ENCODE results near the gene JAG1. TPM values are rescaled to one million over a fixed set of nuclear protein-coding genes. Genes with fewer than 3 reads are reported as not detected.

JAG1 gene
- polyA plus RNA-seq, 1 donor (not counting 4 experiments of a cell fraction or from before 2014, with no cell fraction given): 84.2 TPM

GRCh38 chr20:10595266-10595665, 78.5 kb downstream of the JAG1 start:
- Histone ChIP-seq H3K27ac (ENCODE audit: control insufficient read depth, insufficient read depth, low read length) (peak overlapping the region; percentile 96), H3K9ac (ENCODE audit: control insufficient read depth, extremely low read depth, insufficient read depth, low read length) (no peak overlapping the region), H3K4me1 (ENCODE audit: control insufficient read depth, extremely low read depth, insufficient read depth, low read length) (peaks cover 78% of the 10 kb centered on the region), H3K79me2 (ENCODE audit: control insufficient read depth, insufficient read depth, low read length) (no peaks in the 10 kb centered on the region), H3K4me3 (ENCODE audit: control insufficient read depth in 2 of 3, extremely low read depth in 1 of 3, insufficient read depth in 2 of 3, low read depth in 1 of 3, low read length in 3 of 3) (no peak overlapping the region), H3K4me2 (ENCODE audit: control insufficient read depth, extremely low read depth, insufficient read depth, low read depth, low read length) (no peak overlapping the region), H2AFZ (ENCODE audit: control insufficient read depth, low read length) (no peak overlapping the region), H3K27me3 (ENCODE audit: control insufficient read depth, extremely low read depth, insufficient read depth, low read length) (no peaks in the 10 kb centered on the region), H3K9me1 (ENCODE audit: control insufficient read depth, extremely low read depth, insufficient read depth, low read length) (no peaks in the 10 kb centered on the region), H4K20me1 (ENCODE audit: control insufficient read depth, extremely low read depth, insufficient read depth, low read length) (no peaks in the 10 kb centered on the region), H3K36me3 (ENCODE audit: control insufficient read depth in 2 of 2, extremely low read depth in 1 of 2, insufficient read depth in 2 of 2, low read length in 2 of 2) (no peaks in the 10 kb centered on the region), H3K9me3 (ENCODE audit: control insufficient read depth, low read depth, low read length) (no peaks in the 10 kb centered on the region)
- no peak for DNase-seq (ENCODE audit: low read depth, low spot score)
- TF ChIP-seq EZH2 (IDR thresholded peaks at IDR 0.05; ENCODE audit: low read length) (no peak), CTCF (optimal IDR thresholded peaks at IDR 0.05 in 1 of 3, IDR thresholded peaks at IDR 0.05 in 1 of 3, conservative IDR thresholded peaks at IDR 0.05 in 1 of 3; ENCODE audit: extremely low read depth in 1 of 3, insufficient read depth in 2 of 3, low read length in 3 of 3) (no peak)
- dilution Hi-C loops (cut with MboI; ENCODE audit: extremely low pct_ligation_motif_present, low sequenced_read_pairs): no loop called here
- no peak for FAIRE-seq

- peak overlapping the region in 1 of 3 experiments; percentile 11 for H3K4me3 ChIP-seq (ENCODE audit: control insufficient read depth in 2 of 3, extremely low read depth in 1 of 3, insufficient read depth in 2 of 3, low read depth in 1 of 3, low read length in 3 of 3)
- H3K9ac ChIP-seq (ENCODE audit: control insufficient read depth, extremely low read depth, insufficient read depth, low read length): peak overlapping the region; percentile 44
- no peaks in the 10 kb centered on the region for H3K9me1 ChIP-seq (ENCODE audit: control insufficient read depth, extremely low read depth, insufficient read depth, low read length)
- no peaks in the 10 kb centered on the region for H4K20me1 ChIP-seq (ENCODE audit: control insufficient read depth, extremely low read depth, insufficient read depth, low read length)
- peaks cover 77% of the 10 kb centered on the region for H3K4me1 ChIP-seq (ENCODE audit: control insufficient read depth, extremely low read depth, insufficient read depth, low read length)
- H3K79me2 ChIP-seq (ENCODE audit: control insufficient read depth, insufficient read depth, low read length): no peaks in the 10 kb centered on the region
- peak overlapping the region; percentile 58 for H3K4me2 ChIP-seq (ENCODE audit: control insufficient read depth, extremely low read depth, insufficient read depth, low read depth, low read length)
- DNase-seq (ENCODE audit: low read depth, low spot score): peak; percentile 76
- dilution Hi-C loops (cut with MboI; ENCODE audit: extremely low pct_ligation_motif_present, low sequenced_read_pairs): no loop called here
- H3K27me3 ChIP-seq (ENCODE audit: control insufficient read depth, extremely low read depth, insufficient read depth, low read length): no peaks in the 10 kb centered on the region
- FAIRE-seq: peak; percentile 97
- no peak overlapping the region for H2AFZ ChIP-seq (ENCODE audit: control insufficient read depth, low read length)
- peak overlapping the region; percentile 96 for H3K27ac ChIP-seq (ENCODE audit: control insufficient read depth, insufficient read depth, low read length)
- TF ChIP-seq CTCF (optimal IDR thresholded peaks at IDR 0.05 in 1 of 3, IDR thresholded peaks at IDR 0.05 in 1 of 3, conservative IDR thresholded peaks at IDR 0.05 in 1 of 3; ENCODE audit: extremely low read depth in 1 of 3, insufficient read depth in 2 of 3, low read length in 3 of 3) (no peak), EZH2 (IDR thresholded peaks at IDR 0.05; ENCODE audit: low read length) (no peak)
- H3K9me3 ChIP-seq (ENCODE audit: control insufficient read depth, low read depth, low read length): no peaks in the 10 kb centered on the region
- H3K36me3 ChIP-seq (ENCODE audit: control insufficient read depth in 2 of 2, extremely low read depth in 1 of 2, insufficient read depth in 2 of 2, low read length in 2 of 2): no peaks in the 10 kb centered on the region
Observed at GRCh38 chr20:10594296-10594868, 79.4 kb downstream of the JAG1 start.
